HG02642 (cell line): ENCODE results near the gene UBN1.
"Not testable (repeated sequence)": the region's sequence is repeated elsewhere in the genome, so short reads cannot be mapped to it uniquely, and the experiment has no call there.

Experiments used
- ATAC-seq: cut with Tn5 transposase; IDR thresholded peaks from one replicate; pipeline ENCODE4 v1.9.1; 2021; ENCODE audit warnings: mild to moderate bottlenecking; ENCODE audit not compliant: unreplicated experiment, poor library complexity

The UBN1 gene

DNA sequence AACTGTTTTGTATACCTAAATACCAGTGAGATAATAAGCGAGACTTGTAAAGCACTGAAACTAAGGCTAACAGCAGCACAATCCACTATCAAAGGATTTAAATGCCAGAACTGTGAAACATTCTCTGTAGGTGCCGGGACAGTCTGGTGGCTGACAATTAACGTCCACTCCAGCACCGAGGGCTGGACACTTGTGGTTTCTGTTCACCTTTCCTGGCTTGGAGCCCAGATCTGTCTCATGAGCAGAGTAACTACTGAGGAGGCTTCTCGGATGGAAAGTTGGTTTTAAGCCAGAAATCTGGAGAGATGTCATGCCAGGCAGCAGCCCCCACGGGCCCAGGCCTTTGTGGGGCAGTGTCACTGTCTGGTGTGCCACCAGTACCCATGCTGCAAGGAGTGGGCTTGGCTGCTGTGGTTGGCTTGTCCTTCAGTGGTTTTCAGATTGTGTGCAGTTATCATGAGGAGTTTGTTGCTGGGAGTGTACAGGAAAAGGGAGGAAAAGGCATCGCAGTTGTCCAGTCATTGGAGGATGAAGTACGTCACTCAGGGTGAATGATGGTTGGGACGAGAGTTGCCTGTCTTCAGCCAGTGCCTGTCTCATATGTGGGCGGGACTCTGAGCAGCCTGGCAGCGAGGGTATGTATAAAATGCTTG lies 35.5 kb downstream of the UBN1 start:
- ATAC-seq, result no peak

GRCh38 chr16:4883501-4883900 lies 36.2 kb downstream of the UBN1 start:
- no peak for ATAC-seq

GRCh38 chr16:4884209-4884608 lies 36.9 kb downstream of the UBN1 start:
- ATAC-seq, result no peak

- no peak for ATAC-seq
Observed at GRCh38 chr16:4884972-4885874, 37.9 kb downstream of the UBN1 start.

GRCh38 chr16:4886151-4886550 lies 38.9 kb downstream of the UBN1 start:
- ATAC-seq, result no peak

DNA sequence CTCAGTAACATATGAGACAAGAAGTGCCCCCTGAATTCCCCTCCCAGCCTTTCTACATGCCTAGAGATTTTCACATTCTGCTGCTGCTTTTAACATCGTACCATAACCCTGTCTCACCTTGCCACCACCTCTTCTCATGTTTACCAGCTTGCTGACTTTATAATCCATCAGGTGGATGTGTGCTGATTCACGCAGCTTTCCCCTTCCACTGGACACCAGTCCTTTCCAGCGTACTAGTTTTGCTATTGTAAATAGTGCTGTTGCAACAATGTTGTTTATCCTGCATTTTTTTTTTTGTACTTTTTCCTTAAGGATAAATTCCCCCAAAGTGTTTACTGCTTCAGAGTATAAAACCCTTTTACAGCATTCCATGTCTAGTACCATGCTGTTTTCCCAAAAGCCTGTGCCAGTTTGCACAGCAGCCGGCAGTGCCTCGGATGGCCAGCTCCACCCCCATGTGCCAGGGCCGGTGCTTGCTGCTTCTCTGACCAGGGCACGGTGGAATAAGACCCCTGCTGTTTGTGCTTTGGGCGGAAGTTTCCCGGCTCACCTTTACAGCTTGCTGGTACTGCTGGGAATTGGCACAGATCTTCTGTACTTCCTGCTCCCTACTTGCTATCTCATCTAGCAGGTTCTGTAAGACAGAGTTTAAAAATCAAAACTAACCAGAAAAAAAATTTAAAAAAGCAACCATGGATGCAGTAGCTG lies 41.3 kb downstream of the UBN1 start:
- ATAC-seq, result no peak

GRCh38 chr16:4890026-4890425 lies 42.7 kb downstream of the UBN1 start:
- no peak for ATAC-seq

DNA sequence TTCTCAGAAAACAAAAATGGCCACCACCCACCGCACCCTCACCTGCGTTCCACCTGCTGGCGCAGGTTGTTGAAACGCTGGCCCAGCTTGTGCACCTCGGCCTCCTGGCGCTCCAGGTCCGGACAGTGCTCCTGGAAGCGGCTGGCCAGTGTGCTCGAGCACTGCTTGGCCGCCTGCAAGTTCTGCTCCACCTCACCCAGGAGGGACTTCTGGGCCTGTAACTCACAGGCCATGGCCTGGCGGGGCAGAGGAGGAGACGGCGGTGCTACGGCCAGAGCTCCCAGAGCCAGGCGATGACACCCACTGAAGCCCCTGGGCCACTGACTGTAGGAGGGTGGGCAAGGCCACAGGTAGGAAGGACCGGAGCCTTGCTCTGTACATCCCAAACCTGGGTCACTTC lies 43.4 kb downstream of the UBN1 start:
- ATAC-seq, result no peak

DNA sequence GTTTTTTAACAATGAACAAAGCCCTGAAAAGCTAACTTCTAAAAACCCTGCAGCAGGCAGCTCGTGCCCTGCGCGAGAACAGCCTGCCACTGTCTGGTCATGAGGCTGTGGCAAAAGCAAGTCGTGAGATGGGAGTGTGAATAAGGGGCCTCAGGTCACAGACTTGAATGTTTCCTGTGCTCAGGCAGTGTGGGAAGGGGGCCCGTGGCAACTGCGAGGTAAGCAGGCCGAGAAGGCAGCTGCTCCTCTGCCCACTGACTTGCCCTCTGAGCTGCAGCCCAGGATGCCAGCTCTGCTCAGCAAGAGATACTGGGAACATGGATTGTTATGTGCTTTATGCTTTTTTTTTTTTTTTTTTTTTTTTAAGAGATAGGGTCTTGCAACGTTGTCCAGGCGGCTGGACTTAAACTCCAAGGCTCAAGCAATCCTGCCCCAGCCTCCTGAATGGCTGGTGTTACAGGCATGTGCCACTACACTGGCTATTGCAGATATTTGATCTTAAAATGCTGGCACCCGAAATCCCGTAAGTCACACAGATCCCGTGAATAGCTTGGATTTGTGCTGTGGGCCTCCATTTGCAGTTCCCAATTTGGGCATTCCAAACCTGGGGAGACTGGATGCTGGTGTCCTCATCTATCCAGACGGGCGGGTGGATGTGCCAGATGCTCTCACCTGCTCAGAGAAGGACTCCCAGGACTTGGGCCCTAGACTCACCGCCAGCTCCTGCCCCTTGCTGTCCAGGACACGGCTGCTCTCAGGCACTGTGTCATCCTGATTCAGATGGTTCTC lies 44.0 kb downstream of the UBN1 start:
- no peak for ATAC-seq

GRCh38 chr16:4891886-4892216 lies 44.6 kb downstream of the UBN1 start:
- no peak for ATAC-seq

GRCh38 chr16:4892361-4893102 lies 45.3 kb downstream of the UBN1 start:
- no peak for ATAC-seq

GRCh38 chr16:4893103-4893862 lies 46.0 kb downstream of the UBN1 start:
- ATAC-seq, result no peak

- ATAC-seq, result no peak
Observed at GRCh38 chr16:4894276-4895150, 47.2 kb downstream of the UBN1 start.

- ATAC-seq, result no peak
Observed at GRCh38 chr16:4895366-4895765, 48.1 kb downstream of the UBN1 start.

DNA sequence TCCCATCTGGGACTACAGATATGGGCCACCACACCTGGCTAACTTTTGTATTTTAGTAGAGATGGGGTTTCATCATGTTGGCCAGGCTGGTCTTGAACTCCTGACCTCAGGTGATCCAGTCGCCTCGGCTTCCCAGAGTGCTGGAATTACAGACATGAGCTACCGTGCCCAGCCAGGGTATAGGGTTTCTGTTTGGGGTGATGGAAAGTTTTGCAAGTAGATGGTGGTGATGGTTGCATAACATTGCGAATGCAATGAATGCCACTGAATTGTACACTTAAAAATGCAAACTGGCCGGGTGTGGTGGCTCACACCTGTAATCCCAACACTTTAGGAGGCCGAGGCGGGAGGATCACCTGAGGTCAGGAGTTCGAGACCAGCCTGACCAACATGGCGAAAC lies 49.5 kb downstream of the UBN1 start:
- ATAC-seq, result not testable (repeated sequence)

DNA sequence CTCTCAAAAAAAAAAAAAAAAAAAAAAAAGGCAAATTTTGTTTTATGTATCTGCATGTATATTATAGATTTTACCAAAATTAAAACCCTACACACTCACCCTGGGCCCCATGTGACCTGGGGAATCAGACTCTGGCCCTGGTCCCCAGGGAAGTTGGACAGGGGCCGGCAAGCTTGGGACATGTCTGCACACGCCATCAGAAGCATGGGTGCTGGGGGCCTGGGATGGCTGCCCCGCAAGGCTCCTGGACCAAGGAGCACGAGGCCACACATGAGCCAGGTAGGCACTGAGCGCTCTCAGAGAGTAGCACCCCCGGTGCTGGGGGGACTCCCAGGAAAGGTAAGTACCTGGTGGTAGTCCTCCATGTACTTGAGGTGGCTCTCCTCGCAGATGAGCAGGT lies 50.0 kb downstream of the UBN1 start:
- no peak for ATAC-seq

DNA sequence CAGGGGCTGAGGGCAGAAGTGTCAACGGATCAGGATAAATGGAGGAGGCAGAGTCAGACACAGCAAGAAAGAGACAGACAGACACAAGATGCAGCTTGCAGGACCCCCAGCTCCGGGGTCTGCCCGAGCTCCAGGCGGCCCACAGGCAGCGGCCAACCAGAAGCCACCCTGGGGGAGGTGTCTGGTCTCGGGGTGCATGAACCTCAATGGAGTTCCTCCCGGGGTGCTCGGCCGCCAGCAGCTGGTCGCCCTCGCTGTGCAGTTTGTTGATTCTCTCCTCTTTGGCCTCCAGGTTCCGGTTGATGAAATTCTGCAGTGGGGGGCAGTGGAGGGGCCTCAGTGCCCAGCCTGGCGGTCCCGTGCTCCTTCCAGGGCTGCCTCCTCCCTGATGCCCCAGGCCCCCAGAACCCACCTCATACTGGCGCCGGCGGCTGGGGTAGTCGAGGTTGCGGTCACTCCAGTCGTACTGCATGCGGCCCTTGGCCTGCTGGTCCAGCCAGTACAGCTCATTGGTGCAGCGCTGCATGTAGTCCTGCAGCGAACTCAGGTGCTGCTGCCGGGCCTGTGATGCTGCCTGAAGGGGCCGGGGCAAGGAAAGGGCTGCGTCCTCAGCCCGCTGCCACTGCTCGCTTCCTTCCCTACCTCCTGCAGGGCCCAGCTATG lies 51.7 kb downstream of the UBN1 start:
- ATAC-seq, result no peak

DNA sequence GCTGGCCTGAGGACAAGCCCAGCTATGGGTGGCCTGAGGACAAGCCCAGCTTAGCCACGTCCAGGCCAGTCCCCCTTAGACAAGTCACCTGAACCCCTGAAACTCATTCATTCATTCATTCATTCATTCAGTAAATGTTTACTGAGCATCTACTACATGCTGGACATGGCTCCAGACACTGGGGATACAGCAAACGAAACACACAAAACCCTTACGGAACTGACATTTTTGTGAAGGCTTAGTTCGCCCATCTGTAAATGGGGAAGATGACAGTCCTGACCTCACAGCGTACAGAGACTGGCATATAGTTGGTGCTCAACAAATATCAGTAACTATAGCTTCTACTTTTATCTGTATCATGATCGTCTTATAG lies 52.2 kb downstream of the UBN1 start:
- no peak for ATAC-seq
